ENCODE data around the gene S1PR2. TPM values are rescaled to one million over a fixed set of nuclear protein-coding genes. Genes with fewer than 3 reads are reported as not detected.

The S1PR2 gene
- total RNA-seq, 4 donors from 2014 or later: 1.6 to 6.1 (median 3.3) TPM

DNA sequence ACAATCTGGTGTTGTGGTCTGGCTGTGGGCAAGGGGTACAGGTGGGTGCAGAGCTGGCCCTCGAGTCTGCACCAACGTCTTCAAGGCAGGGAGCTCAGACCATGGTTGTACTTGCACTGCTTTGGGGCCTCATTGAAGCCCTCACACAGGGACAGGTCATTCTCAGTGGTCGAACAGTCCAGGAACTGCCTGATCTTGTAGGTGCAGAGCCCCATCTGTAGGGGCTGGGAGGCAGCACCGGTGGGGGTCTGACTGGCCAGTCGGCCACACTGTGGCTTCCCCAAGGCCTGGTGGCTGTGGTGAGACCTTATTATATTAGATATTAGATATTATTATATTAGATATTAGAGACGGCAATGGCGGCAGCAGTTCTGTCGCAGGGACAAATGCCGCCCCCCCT, 14.0 kb downstream of the S1PR2 start:
- Histone ChIP-seq H3K4me1 (no peaks in the 10 kb centered on the region), H3K27me3 (no peaks in the 10 kb centered on the region), H3K36me3 (no peaks in the 10 kb centered on the region), H3K27ac (no peak overlapping the region), H3K4me3 (no peak overlapping the region), H3K9me3 (no peaks in the 10 kb centered on the region)
- DNase-seq: no peak
- 87 to 91% methylated on average over 6 to 7 of the region's 9 CpGs for WGBS, 2 donors
- intact Hi-C loops (cut with DNase I): no loop called here
- TF ChIP-seq CTCF (IDR thresholded peaks at IDR 0.05) (no peak), POLR2A (IDR thresholded peaks at IDR 0.05) (no peak)

GRCh38 chr19:10214784-10215183, 16.3 kb downstream of the S1PR2 start:
- H3K27me3 ChIP-seq: no peaks in the 10 kb centered on the region
- H3K4me3 ChIP-seq: no peak overlapping the region
- no peaks in the 10 kb centered on the region for H3K4me1 ChIP-seq
- no peak overlapping the region for H3K27ac ChIP-seq
- intact Hi-C loops (cut with DNase I): no loop called here
- H3K9me3 ChIP-seq: no peaks in the 10 kb centered on the region
- WGBS, 2 donors: 70 to 84% methylated on average over 3 to 5 of the region's 5 CpGs
- no peak for DNase-seq
- TF ChIP-seq POLR2A (IDR thresholded peaks at IDR 0.05) (no peak), CTCF (IDR thresholded peaks at IDR 0.05) (no peak)
- no peaks in the 10 kb centered on the region for H3K36me3 ChIP-seq

DNA sequence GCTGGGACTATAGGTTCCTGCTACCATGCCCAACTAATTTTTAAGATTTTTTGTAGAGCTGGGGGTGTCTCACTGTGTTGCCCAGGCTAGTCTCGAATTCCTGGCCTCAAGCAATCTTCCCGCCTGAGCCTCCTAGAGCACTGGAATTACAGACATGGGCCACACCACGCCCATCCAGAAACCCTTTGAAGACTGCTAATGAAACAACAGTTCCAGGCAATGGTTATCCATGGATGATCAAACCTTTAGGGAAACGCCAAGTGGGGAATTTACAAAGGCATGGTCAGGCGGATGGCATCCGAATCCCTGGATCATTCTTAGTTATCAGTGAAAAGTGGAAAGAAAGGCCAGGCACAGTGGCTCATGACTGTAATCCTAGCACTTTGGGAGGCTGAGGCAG, 19.4 kb downstream of the S1PR2 start:
- H3K27me3 ChIP-seq: no peaks in the 10 kb centered on the region
- TF ChIP-seq POLR2A (IDR thresholded peaks at IDR 0.05): no peak
- TF ChIP-seq CTCF (IDR thresholded peaks at IDR 0.05): no peak
- no peaks in the 10 kb centered on the region for H3K4me1 ChIP-seq
- DNase-seq: no peak
- intact Hi-C loops (cut with DNase I): no loop called here
- WGBS, 2 donors: 20 to 79% methylated on average over 1 to 5 of the region's 6 CpGs
- no peaks in the 10 kb centered on the region for H3K36me3 ChIP-seq
- no peak overlapping the region for H3K4me3 ChIP-seq
- H3K9me3 ChIP-seq: no peaks in the 10 kb centered on the region
- no peak overlapping the region for H3K27ac ChIP-seq

- WGBS, 2 donors: 81 to 88% methylated on average over 4 of the region's 4 CpGs
- Histone ChIP-seq H3K27me3 (no peaks in the 10 kb centered on the region), H3K4me1 (no peaks in the 10 kb centered on the region), H3K9me3 (no peaks in the 10 kb centered on the region), H3K27ac (no peak overlapping the region), H3K36me3 (no peaks in the 10 kb centered on the region), H3K4me3 (no peak overlapping the region)
- DNase-seq: no peak
- no peak for TF ChIP-seq POLR2A (IDR thresholded peaks at IDR 0.05)
- TF ChIP-seq CTCF (IDR thresholded peaks at IDR 0.05): no peak
- intact Hi-C loops (cut with DNase I): no loop called here
Measured at GRCh38 chr19:10211061-10211460, 20.1 kb downstream of the S1PR2 start.

GRCh38 chr19:10209315-10209714, 21.8 kb downstream of the S1PR2 start:
- no peak for DNase-seq

More at GRCh38 chr19:10209315-10209714, 21.8 kb downstream of the S1PR2 start:
- no peaks in the 10 kb centered on the region for H3K4me1 ChIP-seq
- H3K9me3 ChIP-seq: no peaks in the 10 kb centered on the region
- no peak for TF ChIP-seq POLR2A (IDR thresholded peaks at IDR 0.05)
- TF ChIP-seq CTCF (IDR thresholded peaks at IDR 0.05): no peak
- no peak overlapping the region for H3K27ac ChIP-seq
- no peak overlapping the region for H3K4me3 ChIP-seq
- no peaks in the 10 kb centered on the region for H3K27me3 ChIP-seq
- 30 to 32% methylated on average over 4 of the region's 4 CpGs for WGBS, 2 donors
- no peaks in the 10 kb centered on the region for H3K36me3 ChIP-seq
- intact Hi-C loops (cut with DNase I): no loop called here

Measured in esophagus squamous epithelium (tissue), 5 donors.